ENCODE results near the gene PRRT4. TPM values are rescaled to one million over a fixed set of nuclear protein-coding genes. Genes with fewer than 3 reads are reported as not detected.

The PRRT4 gene
- total RNA-seq, 1 experiment from 2014 or later: 0.24 TPM

GRCh38 chr7:128356546-128357216 lies 4.8 kb downstream of the PRRT4 start:
- Mint-ChIP-seq H3K4me3 (no peak overlapping the region), H3K4me1 (peaks cover 10 to 23% of the 10 kb centered on the region in 2 experiments), H3K9me3 (no peaks in the 10 kb centered on the region), H3K27me3 (ENCODE audit: low read depth) (peaks cover 87% of the 10 kb centered on the region), H3K36me3 (ENCODE audit: insufficient read depth in 1 of 3, low read depth in 3 of 3) (no peaks in the 10 kb centered on the region; a peak in 1 of 7 replicates), H3K27ac (no peak overlapping the region)
- no peak overlapping the region for H3K4ac ChIP-seq (ENCODE audit: low read depth, low read length)
- no peak overlapping the region for H3K18ac ChIP-seq (ENCODE audit: insufficient read length, low read depth, low read length)
- no peak overlapping the region for H2AK5ac ChIP-seq (ENCODE audit: insufficient read length, low read length)
- no peak overlapping the region for H3K9ac ChIP-seq (ENCODE audit: extremely low read depth, insufficient read length, low read length)
- no peak overlapping the region for H3K23ac ChIP-seq (ENCODE audit: insufficient read length, low read depth, low read length)
- no peak for TF ChIP-seq CTCF (conservative IDR thresholded peaks at IDR 0.05)
- H4K91ac ChIP-seq (ENCODE audit: insufficient read length, low read depth, low read length): no peak overlapping the region
- no peak overlapping the region for H3K4me2 ChIP-seq (ENCODE audit: insufficient read depth, insufficient read length, low read length)
- H3K9me3 ChIP-seq (ENCODE audit: control insufficient read depth, low read depth, low read length): no peaks in the 10 kb centered on the region
- H2BK12ac ChIP-seq (ENCODE audit: insufficient read length, low read depth, low read length): no peak overlapping the region
- no peak overlapping the region for H2AFZ ChIP-seq (ENCODE audit: low read length)
- peaks cover 8% of the 10 kb centered on the region for H3K23me2 ChIP-seq (ENCODE audit: insufficient read length, low read depth, low read length, poor library complexity, severe bottlenecking)
- H3T11ph ChIP-seq (ENCODE audit: low read length): no peak overlapping the region
- no peak overlapping the region for H2BK15ac ChIP-seq (ENCODE audit: low read depth, low read length)
- no peak overlapping the region for H4K8ac ChIP-seq (replicated peaks; ENCODE audit: insufficient read length, low read depth, low read length)
- H3K14ac ChIP-seq (ENCODE audit: insufficient read depth, low read length): no peak overlapping the region
- no peak overlapping the region for H2BK5ac ChIP-seq (ENCODE audit: insufficient read length, low read length)
- no peak overlapping the region for H2BK120ac ChIP-seq (ENCODE audit: low read depth, low read length, poor library complexity, severe bottlenecking)
- 0 out of 2 replicates have a peak, but pooled peaks cover 1% of the 10 kb centered on the region for H3K79me2 ChIP-seq (ENCODE audit: insufficient read depth, low read length)
- no peak for DNase-seq
- H3K4me1 ChIP-seq (ENCODE audit: insufficient read depth, low read length): no peaks in the 10 kb centered on the region
- H2BK20ac ChIP-seq (ENCODE audit: low read depth, low read length, poor library complexity, severe bottlenecking): no peak overlapping the region
- H4K5ac ChIP-seq (ENCODE audit: insufficient read length, low read depth, low read length): no peak overlapping the region
- WGBS (ENCODE audit: extremely low coverage, insufficient read length, low lambda C conversion rate): no CpG with 5 or more reads among the region's 2 CpGs
- peaks cover 12% of the 10 kb centered on the region; the same call in 1 of the 2 replicates for H3K27me3 ChIP-seq (ENCODE audit: insufficient read depth, low read length)
- H3K56ac ChIP-seq (ENCODE audit: insufficient read length, low read depth, low read length): no peak overlapping the region
- H3K79me1 ChIP-seq (ENCODE audit: insufficient read depth, low read depth, low read length, poor library complexity, severe bottlenecking): no peaks in the 10 kb centered on the region
- no peak overlapping the region for H3K27ac ChIP-seq (ENCODE audit: insufficient read length, low read depth, low read length)
- H4K20me1 ChIP-seq (ENCODE audit: control insufficient read depth, insufficient read depth, insufficient read length): no peaks in the 10 kb centered on the region

Data from H9 (cell line).